Kidney glomerular epithelial cell (primary cell): Measurements from ENCODE around the gene PDE8A.

ENCODE experiments used
- DNase-seq: peaks from one replicate; lab custom pipeline; 2025; lab: John Stamatoyannopoulos, UW

PDE8A gene

GRCh38 chr15:85125056-85125661 lies 143.5 kb downstream of the PDE8A start:
- DNase-seq, result peak; percentile 8

GRCh38 chr15:85128621-85129020 lies 147.0 kb downstream of the PDE8A start:
- no peak for DNase-seq

DNA sequence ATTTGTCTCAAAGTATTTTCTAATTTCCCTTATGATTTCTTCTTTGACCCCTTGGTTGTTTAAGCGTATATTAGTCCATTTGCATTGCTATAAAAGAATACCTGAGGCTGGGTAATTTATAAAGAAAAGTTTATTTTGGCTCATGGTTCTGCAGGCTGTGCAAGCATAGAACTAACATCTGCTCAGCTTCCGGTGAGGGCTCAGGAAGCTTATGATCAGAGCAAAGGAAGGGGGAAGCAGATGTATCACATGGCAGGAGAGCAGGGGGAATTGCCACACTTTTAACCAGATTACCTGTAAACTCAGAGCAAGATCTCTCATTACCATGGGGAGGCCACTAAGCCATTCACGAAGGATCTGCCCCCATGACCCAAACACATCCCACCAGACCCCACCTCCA lies 148.2 kb downstream of the PDE8A start:
- no peak for DNase-seq

DNA sequence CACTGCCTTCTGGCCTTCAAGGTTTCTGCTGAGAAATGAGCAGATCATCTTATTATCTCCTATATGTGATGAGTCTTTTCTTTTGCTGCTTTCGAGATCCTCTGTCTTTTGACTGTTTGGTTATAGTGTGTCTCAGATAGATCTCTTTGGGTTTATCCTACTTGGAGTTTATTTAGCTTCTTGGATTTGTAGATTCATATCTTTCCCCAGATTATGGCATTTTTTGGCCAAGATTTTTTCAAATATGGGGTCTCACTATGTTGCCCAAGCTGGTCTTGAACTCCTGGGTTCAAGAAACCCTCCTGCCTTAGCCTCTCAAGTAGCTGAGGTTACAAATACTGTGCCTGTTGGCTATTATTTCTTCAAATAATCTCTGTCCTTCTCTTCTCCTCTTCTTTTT lies 150.3 kb downstream of the PDE8A start:
- no peak for DNase-seq

GRCh38 chr15:85133709-85134108 lies 152.1 kb downstream of the PDE8A start:
- no peak for DNase-seq

- DNase-seq, result no peak
Observed at GRCh38 chr15:85137489-85138168, 156.0 kb downstream of the PDE8A start.

DNA sequence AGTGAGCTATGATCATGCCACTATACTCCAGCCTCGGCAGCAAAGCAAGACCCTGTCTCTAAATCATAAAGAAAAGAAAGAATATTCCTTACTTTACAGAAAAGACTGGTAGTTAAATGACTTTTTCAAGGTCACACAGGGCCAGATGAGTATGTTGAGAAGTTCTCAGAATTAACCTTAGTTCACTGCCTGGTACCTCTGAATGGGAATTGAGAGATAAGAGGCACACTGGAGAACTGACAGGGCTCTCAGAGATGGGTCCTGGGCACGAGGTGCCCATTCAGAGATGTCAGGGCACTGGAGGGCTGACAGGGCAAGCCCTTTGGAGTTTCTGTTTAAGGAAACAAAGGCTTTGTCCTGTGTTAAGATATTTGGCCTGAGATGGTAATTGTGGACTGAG lies 157.7 kb downstream of the PDE8A start:
- no peak for DNase-seq

GRCh38 chr15:85141726-85142125 lies 160.1 kb downstream of the PDE8A start:
- DNase-seq, result no peak

GRCh38 chr15:85142312-85142711 lies 160.7 kb downstream of the PDE8A start:
- DNase-seq, result peak; percentile 8

DNA sequence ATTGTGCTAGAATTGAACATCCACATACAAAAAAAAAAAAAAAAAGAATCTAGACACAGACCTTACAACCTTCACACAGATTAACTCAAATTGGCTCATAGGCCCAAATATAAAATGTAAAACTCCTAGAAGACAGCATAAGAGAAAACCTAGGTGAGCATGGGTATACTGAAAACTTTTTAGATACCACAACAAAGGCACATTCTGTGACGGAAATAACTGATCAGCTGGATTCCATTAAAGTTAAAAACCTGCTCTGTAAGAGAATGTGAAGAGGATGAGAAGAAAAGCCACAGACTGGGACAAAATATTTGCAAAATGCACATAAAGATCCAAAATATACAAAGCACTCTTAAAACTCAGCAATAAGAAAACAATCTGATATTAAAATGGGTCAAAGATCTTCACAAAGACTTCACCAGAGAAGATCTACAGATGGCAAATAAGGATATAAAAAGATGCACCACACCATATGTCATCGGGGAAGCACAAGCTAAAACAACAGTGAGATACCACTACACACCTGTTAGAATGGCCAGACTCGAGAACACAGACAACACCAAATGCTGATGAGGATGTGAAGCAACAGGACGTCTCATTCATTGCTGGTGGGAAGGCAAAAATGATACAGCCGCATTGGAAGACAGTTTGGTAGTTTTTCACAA lies 167.9 kb downstream of the PDE8A start:
- no peak for DNase-seq

GRCh38 chr15:85150130-85150480 lies 168.4 kb downstream of the PDE8A start:
- no peak for DNase-seq

DNA sequence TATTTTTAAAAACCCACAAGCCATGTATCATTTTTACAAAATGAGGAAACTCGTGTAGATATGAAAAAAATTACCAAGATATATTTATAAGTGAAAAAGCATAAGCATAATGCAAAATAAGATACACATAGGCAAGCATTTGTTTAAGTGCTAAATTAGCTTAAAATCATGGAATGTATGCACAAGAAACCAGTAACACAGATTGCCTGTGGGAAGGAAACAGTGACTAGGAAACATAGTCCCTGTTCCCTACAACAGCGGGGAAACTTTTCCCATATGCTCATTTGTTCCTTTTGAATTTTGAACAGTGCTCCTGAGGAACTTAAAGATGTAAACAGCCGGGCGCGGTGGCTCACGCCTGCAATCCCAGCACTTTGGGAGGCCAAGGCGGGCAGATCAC lies 169.5 kb downstream of the PDE8A start:
- no peak for DNase-seq

DNA sequence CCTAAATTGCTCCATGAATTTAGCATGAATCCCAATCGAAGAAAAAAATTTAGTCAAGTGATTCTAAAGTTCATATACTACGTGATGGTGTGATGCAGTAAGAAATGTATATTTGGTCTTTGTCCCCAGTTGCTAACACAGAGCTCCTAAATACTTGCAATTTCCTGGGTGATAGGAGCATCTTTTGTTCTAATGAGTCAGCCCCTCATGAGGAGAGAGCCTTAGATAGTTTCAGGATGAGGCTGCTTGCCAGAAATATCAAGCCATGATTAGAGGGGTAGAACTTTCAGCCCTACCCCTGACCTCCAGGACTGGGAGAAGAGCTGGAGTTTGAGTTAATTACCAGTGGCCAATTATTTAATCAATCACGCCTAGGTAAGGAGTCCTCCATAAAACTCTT lies 170.2 kb downstream of the PDE8A start:
- DNase-seq, result no peak

- no peak for DNase-seq
Observed at GRCh38 chr15:85154061-85154460, 172.4 kb downstream of the PDE8A start.

- no peak for DNase-seq
Observed at GRCh38 chr15:85155360-85155759, 173.7 kb downstream of the PDE8A start.

DNA sequence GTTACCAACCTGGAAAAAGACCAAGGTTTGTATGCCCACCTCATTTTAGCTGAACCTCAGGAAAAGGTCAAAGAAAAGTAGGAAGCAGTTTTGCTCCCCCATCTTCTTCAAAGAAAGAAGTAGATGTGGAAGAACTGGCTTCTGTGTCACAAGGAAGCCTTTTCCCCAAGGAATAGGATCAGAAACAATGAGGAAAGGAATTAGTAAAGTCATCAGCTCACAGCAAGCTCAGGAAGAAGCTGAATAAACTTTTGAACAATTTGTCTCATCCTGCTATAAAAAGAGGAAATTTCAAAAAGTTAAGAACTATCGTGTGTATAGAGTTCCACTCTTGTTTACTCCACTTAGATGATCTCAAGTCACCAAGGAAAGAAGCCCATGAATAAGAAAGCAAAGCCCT lies 174.2 kb downstream of the PDE8A start:
- no peak for DNase-seq

DNA sequence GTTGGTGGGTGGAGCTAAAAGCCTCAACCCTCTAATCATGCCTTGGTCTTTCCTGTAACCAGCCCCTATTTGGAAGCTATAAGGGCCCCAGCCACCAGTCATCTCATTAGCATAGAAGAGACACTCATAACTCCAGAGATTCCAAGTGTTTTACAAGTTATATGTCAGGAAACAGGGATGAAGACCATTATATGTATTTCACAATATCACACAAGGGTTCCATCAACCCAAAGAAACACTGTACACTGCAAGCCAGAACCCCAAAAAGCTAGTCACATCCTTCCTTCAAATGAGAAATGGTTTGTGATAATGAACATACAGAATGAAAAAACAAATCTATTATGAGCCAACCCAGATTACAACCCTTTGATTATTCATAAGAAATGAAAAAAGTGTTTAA lies 175.7 kb downstream of the PDE8A start:
- no peak for DNase-seq

DNA sequence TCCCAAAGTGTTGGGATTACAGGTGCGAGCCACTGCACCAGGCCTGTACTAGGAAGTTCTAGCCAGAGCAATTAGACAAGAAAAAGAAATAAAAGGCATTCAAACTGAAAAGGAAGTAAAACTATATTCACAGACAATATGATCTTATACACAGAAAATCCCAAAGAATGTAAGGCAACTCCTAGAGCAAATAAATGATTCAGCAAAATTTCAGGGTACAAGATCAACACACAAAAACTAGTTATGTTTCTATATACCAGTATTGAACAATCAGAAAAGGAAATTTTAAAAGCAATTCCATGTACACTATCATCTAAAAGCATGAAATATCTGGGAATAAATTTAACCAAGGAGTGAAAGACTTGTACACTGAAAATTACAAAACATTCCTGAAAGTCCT lies 180.6 kb downstream of the PDE8A start:
- DNase-seq, result no peak

DNA sequence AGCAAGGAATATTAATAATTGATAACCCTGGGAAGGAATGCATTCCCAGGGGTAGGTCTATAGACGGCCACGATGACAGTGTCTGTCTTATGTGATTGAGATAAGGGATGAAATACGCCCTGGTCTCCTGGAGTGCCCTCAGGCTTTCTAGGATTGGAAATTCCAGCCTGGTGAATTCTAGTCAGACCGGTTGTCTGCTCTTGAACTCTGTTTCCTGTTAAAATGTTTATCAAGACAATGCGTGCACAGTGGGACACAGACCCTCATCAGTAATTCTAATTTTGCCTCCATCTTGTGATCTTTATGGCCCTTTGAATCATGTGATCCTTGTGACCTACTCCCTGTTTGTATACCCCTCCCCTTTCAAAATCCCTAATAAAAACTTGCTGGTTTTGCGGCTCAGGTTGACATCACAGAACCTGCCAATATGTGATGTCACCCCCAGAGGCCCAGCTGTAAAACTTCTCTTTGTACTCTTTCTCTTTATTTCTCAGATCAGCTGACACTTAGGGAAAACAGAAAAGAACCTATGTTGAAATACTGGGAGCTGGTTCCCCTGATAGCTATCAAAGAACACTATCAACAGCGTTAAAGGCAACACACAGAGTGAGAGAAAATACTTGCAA lies 183.3 kb downstream of the PDE8A start:
- no peak for DNase-seq

- no peak for DNase-seq
Observed at GRCh38 chr15:85167568-85167967, 185.9 kb downstream of the PDE8A start.

- DNase-seq, result peak; percentile 31
Observed at GRCh38 chr15:85168642-85169173, 187.1 kb downstream of the PDE8A start.

- no peak for DNase-seq
Observed at GRCh38 chr15:85171736-85172135, 190.1 kb downstream of the PDE8A start.
